Type B pancreatic cell (in vitro differentiated cells): ENCODE results near the gene CD46. TPM values are rescaled to one million over a fixed set of nuclear protein-coding genes. Genes with fewer than 3 reads are reported as not detected.

Source experiments
- DNase-seq: peaks from one replicate; pipeline ENCODE4 v3.0.0; 2021; ENCODE audit warnings: mixed read lengths; ENCODE audit not compliant: unreplicated experiment; ENCODE audit errors: extremely low spot score
- H3K27ac Mint-ChIP-seq: 2 replicates; pipeline ENCODE4 v1.8.0; 2021; ENCODE audit warnings: mild to moderate bottlenecking, mixed read lengths
- H3K27me3 Mint-ChIP-seq: 2 replicates; pipeline ENCODE4 v1.8.0; 2021; ENCODE audit warnings: mixed read lengths
- H3K36me3 Mint-ChIP-seq: 2 replicates; pipeline ENCODE4 v1.8.0; 2021; ENCODE audit warnings: mixed read lengths
- H3K4me1 Mint-ChIP-seq: one replicate; pipeline ENCODE4 v1.8.0; 2021; ENCODE audit warnings: mixed read lengths; ENCODE audit not compliant: unreplicated experiment
- H3K4me3 Mint-ChIP-seq: 2 replicates; pipeline ENCODE4 v1.8.0; 2021; ENCODE audit warnings: mild to moderate bottlenecking, mixed read lengths
- H3K9me3 Mint-ChIP-seq: 2 replicates; pipeline ENCODE4 v1.8.0; 2021; ENCODE audit warnings: mixed read lengths
- CTCF ChIP-seq: fragments of 200-600 bp; sonication (generic); conservative IDR thresholded peaks from 2 replicates; pipeline ENCODE4 v1.5.0; 2021; ENCODE audit warnings: antibody characterized with exemption, mild to moderate bottlenecking
- total RNA-seq: library from RNA; stranded (reverse); gene quantifications from 2 replicates; pipeline ENCODE4 v1.2.1, GENCODE V29; 2021; ENCODE audit warnings: low replicate concordance

Gene CD46
- total RNA-seq, 1 donor from 2014 or later = 155 TPM

DNA sequence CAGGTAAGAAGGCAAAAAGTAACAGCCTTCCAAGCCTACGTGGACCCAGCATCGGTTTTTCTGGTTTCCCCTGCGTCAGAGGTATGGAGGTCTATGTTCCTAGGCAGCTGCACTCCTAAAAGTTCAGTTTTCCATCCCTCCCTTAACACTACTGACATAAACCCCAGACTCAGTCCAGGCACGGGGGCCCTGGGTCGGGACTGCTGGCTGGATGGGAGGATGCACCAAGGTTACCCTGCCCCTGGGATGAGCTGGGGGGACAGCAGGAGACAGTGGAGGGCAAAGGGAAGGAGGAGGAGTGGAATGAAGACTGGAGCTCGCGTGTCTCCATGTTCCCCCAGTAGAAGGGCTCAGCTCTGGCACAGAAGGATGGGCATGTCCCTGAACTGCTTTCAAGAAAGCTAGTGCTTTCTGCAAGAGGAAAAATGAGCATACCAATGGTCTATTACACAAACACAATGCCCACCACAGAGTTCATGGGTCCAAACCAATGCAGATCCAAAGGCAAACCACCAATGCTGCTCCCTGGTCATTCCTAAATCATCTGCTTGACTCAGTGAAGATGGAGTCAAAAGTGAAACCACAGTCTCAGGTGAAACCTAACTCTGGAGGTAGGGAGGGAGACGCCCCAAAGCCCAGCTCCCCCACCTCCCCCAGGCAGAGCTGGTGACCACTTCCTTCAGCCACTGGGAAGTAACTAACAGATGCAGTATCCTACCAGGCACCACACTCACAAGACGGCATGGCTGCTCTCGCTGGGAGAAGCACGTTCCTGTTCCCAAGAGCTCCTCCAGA lies 54.9 kb downstream of the CD46 start:
- Mint-ChIP-seq H3K4me3 (no peak overlapping the region), H3K27me3 (no peaks in the 10 kb centered on the region), H3K36me3 (peaks cover 6% of the 10 kb centered on the region), H3K27ac (no peak overlapping the region), H3K4me1 (peaks cover 7% of the 10 kb centered on the region), H3K9me3 (no peaks in the 10 kb centered on the region)
- DNase-seq = no peak
- TF ChIP-seq CTCF = no peak

DNA sequence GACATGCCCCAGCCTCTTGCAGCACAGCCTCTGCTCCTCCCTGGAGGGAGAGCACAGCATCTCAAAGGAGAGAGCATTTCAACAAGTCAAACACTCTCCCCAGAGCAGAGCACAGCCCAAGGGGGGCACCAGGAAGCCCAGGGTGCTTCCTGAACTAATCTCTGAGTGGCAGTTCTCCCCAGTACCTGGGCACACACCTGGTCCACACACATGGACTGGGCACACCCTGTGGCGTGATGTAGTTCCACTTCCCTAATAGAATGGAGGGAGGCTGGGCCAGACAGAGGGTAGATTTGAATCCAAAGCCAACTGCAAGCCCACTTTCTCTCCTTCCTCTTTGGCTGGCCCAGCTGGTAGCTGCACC lies 55.5 kb downstream of the CD46 start:
- Mint-ChIP-seq H3K9me3 (no peaks in the 10 kb centered on the region), H3K27me3 (no peaks in the 10 kb centered on the region), H3K4me1 (peaks cover 7% of the 10 kb centered on the region), H3K4me3 (no peak overlapping the region), H3K27ac (no peak overlapping the region), H3K36me3 (peaks cover 6% of the 10 kb centered on the region)
- TF ChIP-seq CTCF = no peak
- DNase-seq = no peak

GRCh38 chr1:207807690-207808321 lies 56.0 kb downstream of the CD46 start:
- Mint-ChIP-seq H3K4me3 (no peak overlapping the region), H3K4me1 (peaks cover 7% of the 10 kb centered on the region), H3K36me3 (peaks cover 6% of the 10 kb centered on the region), H3K27ac (no peak overlapping the region), H3K27me3 (no peaks in the 10 kb centered on the region), H3K9me3 (no peaks in the 10 kb centered on the region)
- no peak for TF ChIP-seq CTCF
- no peak for DNase-seq

DNA sequence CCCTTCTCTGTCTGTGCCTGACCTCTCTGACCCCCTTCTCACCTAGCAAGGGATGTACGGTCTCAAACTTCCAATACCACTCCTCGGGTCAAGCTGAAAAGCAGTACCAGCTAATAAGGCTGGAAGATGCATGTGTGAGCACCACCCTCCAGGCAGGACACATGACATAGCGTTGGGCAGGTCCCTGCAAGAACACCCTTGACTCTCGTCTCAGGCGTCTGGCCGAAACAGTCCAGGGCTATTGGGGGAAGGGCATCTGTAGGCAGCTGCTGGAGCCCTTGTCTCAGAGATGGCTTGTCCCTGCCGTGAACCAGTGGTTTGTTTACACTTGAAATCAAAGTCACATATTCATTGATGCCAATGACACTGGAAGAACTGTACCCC lies 56.5 kb downstream of the CD46 start:
- TF ChIP-seq CTCF = no peak
- Mint-ChIP-seq H3K27me3 (no peaks in the 10 kb centered on the region), H3K4me1 (peaks cover 7% of the 10 kb centered on the region), H3K36me3 (peaks cover 6% of the 10 kb centered on the region), H3K9me3 (no peaks in the 10 kb centered on the region), H3K27ac (no peak overlapping the region), H3K4me3 (no peak overlapping the region)
- DNase-seq = no peak

- Mint-ChIP-seq H3K4me1 (peaks cover 7% of the 10 kb centered on the region), H3K27ac (no peak overlapping the region), H3K9me3 (no peaks in the 10 kb centered on the region), H3K4me3 (no peak overlapping the region), H3K36me3 (peaks cover 6% of the 10 kb centered on the region), H3K27me3 (no peaks in the 10 kb centered on the region)
- no peak for TF ChIP-seq CTCF
- no peak for DNase-seq
Measured at GRCh38 chr1:207808911-207809555, 57.2 kb downstream of the CD46 start.
